ENCODE results near the gene BRD3. TPM values are rescaled to one million over a fixed set of nuclear protein-coding genes. Genes with fewer than 3 reads are reported as not detected.

Gene BRD3
- total RNA-seq, 1 donor from 2014 or later: 32.0 TPM

GRCh38 chr9:133995012-133995896 is 72.6 kb downstream of the BRD3 start:
- intact Hi-C loops (cut with DNase I): no loop called here
- Histone ChIP-seq H3K27ac (no peak overlapping the region), H3K36me3 (no peaks in the 10 kb centered on the region), H3K9me3 (no peaks in the 10 kb centered on the region), H3K4me1 (peaks cover 0 to 23% of the 10 kb centered on the region in 2 donors), H3K27me3 (no peaks in the 10 kb centered on the region), H3K4me3 (no peak overlapping the region)
- TF ChIP-seq CTCF (IDR thresholded peaks at IDR 0.05): no peak
- no peak for DNase-seq (ENCODE audit: low spot score in 2 of 2)

GRCh38 chr9:133994353-133995011 is 73.3 kb downstream of the BRD3 start:
- Histone ChIP-seq H3K4me1 (peaks cover 0 to 23% of the 10 kb centered on the region in 2 donors), H3K4me3 (no peak overlapping the region), H3K27me3 (no peaks in the 10 kb centered on the region), H3K9me3 (no peaks in the 10 kb centered on the region), H3K36me3 (no peaks in the 10 kb centered on the region), H3K27ac (no peak overlapping the region)
- intact Hi-C loops (cut with DNase I): loop anchor here (1.0 to 5.0 kb wide), 2 partner anchors 201 to 462 kb away; partner anchors contain the start of gene ADAMTSL2
- DNase-seq (ENCODE audit: low spot score in 2 of 2): peak in 1 of 2 donors; percentile 88
- peak; percentile 94 to 99 (median 96) for TF ChIP-seq CTCF (IDR thresholded peaks at IDR 0.05)

- Histone ChIP-seq H3K27me3 (no peaks in the 10 kb centered on the region), H3K4me3 (peak overlapping the region; percentile 63 to 95), H3K36me3 (no peaks in the 10 kb centered on the region), H3K9me3 (no peaks in the 10 kb centered on the region), H3K4me1 (peaks cover 0 to 23% of the 10 kb centered on the region in 2 donors), H3K27ac (peak overlapping the region; percentile 72 to 87)
- DNase-seq (ENCODE audit: low spot score in 2 of 2): no peak
- intact Hi-C loops (cut with DNase I): loop anchor here (1.0 to 5.0 kb wide), 2 partner anchors 200 to 461 kb away; partner anchors contain the start of gene ADAMTSL2
- TF ChIP-seq CTCF (IDR thresholded peaks at IDR 0.05): no peak
Measured at GRCh38 chr9:133993635-133994253, 74.1 kb downstream of the BRD3 start.

GRCh38 chr9:133992780-133993634 is 74.8 kb downstream of the BRD3 start:
- peak; percentile 44 to 92 for DNase-seq (ENCODE audit: low spot score in 2 of 2)
- no peaks in the 10 kb centered on the region for H3K36me3 ChIP-seq
- peak overlapping the region; percentile 72 to 87 for H3K27ac ChIP-seq
- H3K27me3 ChIP-seq: no peaks in the 10 kb centered on the region
- peaks cover 0 to 23% of the 10 kb centered on the region in 2 donors for H3K4me1 ChIP-seq
- intact Hi-C loops (cut with DNase I): loop anchor here (1.0 to 5.0 kb wide), 2 partner anchors 32 to 461 kb away; partner anchors contain the start of genes ADAMTSL2 and BRD3OS
- no peaks in the 10 kb centered on the region for H3K9me3 ChIP-seq
- peak overlapping the region; percentile 63 to 95 for H3K4me3 ChIP-seq
- peak; percentile 15 to 52 (median 44) for TF ChIP-seq CTCF (IDR thresholded peaks at IDR 0.05)
